GM12878 (cell line): ENCODE data around the gene CYREN. TPM values are rescaled to one million over a fixed set of nuclear protein-coding genes. Genes with fewer than 3 reads are reported as not detected.

ENCODE experiments used
- ATAC-seq: fragments of 200-7000 bp; cut with Tn5 transposase; 3 replicates; pipeline ENCODE4 v1.9.1; 2020; ENCODE audit warnings: mild to moderate bottlenecking, moderate library complexity
- BruUV-seq: library from RNA; stranded (reverse); fragments of 400-500 nt; replicated peaks from 2 replicates; lab custom pipeline; 2021; lab: Mats Ljungman, UMichigan
- CTCF ChIA-PET: fragments of 300-600 bp; sonication (Branson Sonifier 250); formaldehyde crosslinking; extraction: SDS; loops from one replicate; lab custom pipeline; 2021; ENCODE audit warnings: inconsistent platforms; lab: Yijun Ruan, JAX
- POLR2A ChIA-PET: fragments of 350-600 bp; formaldehyde crosslinking; extraction: SDS; loops from one replicate; lab custom pipeline; 2021; ENCODE audit warnings: inconsistent platforms; lab: Charles Lee
- RAD21 ChIA-PET: fragments of 300-600 bp; sonication (Branson Sonifier 250); formaldehyde crosslinking; loops from one replicate; lab custom pipeline; 2023; ENCODE audit warnings: antibody characterized with exemption; ENCODE audit not compliant: unreplicated experiment; lab: Charles Lee
- SMC1A ChIA-PET: fragments of 300-600 bp; sonication (Branson Sonifier 250); formaldehyde crosslinking; loops from one replicate; lab custom pipeline; 2023; ENCODE audit not compliant: unreplicated experiment, uncharacterized antibody; lab: Charles Lee
- DNase-seq: peaks from one replicate; pipeline ENCODE4 v3.0.0-alpha.2; 2011; ENCODE audit warnings: low read depth, low spot score
- FAIRE-seq: peaks from 3 replicates; lab custom pipeline; 2011; peaks lifted over from hg19 to GRCh38; lab: Jason Lieb, UNC
- H2AFZ ChIP-seq: 2 replicates; pipeline ENCODE4 v1.6.0; 2011; ENCODE audit warnings: low read depth, low read length, control low read depth; ENCODE audit not compliant: control insufficient read depth
- H3K27ac ChIP-seq: 2 replicates; pipeline ENCODE4 v1.5.1; 2011; ENCODE audit warnings: control low read depth; ENCODE audit not compliant: control insufficient read depth, insufficient read depth
- H3K27me3 ChIP-seq, 2 experiments: replicated peaks in 1 of 2; 2 replicates each; pipeline versions ENCODE4 v1.6.0 to v1.6.1; 2011; ENCODE audit warnings: low read length in 1 of 2; ENCODE audit not compliant: control insufficient read depth in 2 of 2, insufficient read depth in 2 of 2
- H3K36me3 ChIP-seq, 2 experiments: 2 replicates each; pipeline ENCODE4 v1.5.1; 2011; ENCODE audit warnings: low read length in 1 of 2; ENCODE audit not compliant: control insufficient read depth in 2 of 2, insufficient read depth in 2 of 2
- H3K4me1 ChIP-seq: 2 replicates; pipeline ENCODE4 v1.6.1; 2011; ENCODE audit warnings: mild to moderate bottlenecking, low read length, moderate library complexity, mixed read lengths; ENCODE audit not compliant: control insufficient read depth, insufficient read depth
- H3K4me2 ChIP-seq: 2 replicates; pipeline ENCODE4 v1.6.0; 2011; ENCODE audit warnings: control low read depth; ENCODE audit not compliant: control insufficient read depth, insufficient read depth
- H3K4me3 ChIP-seq: fragments of 200-600 bp; sonication (generic); 2 replicates; pipeline ENCODE4 v1.5.1; 2016
- H3K79me2 ChIP-seq: 2 replicates; pipeline ENCODE4 v1.6.0; 2011; ENCODE audit warnings: low read length; ENCODE audit not compliant: control insufficient read depth, insufficient read depth
- H3K9ac ChIP-seq: 2 replicates; pipeline ENCODE4 v1.8.0; 2011; ENCODE audit warnings: low read length, control low read depth, mixed read lengths; ENCODE audit not compliant: control insufficient read depth, insufficient read depth
- H3K9me3 ChIP-seq: replicated peaks from 3 replicates; pipeline ENCODE4 v1.5.1; 2011; ENCODE audit warnings: mild to moderate bottlenecking, low read length; ENCODE audit not compliant: control insufficient read depth, insufficient read depth
- H4K20me1 ChIP-seq: 2 replicates; pipeline ENCODE4 v1.6.0; 2011; ENCODE audit not compliant: control insufficient read depth, insufficient read depth
- BACH1 ChIP-seq: fragments of 450-650 bp; IDR thresholded peaks from 2 replicates; pipeline ENCODE4 v1.6.1; 2017; ENCODE audit warnings: mild to moderate bottlenecking, borderline replicate concordance
- CHD1 ChIP-seq: IDR thresholded peaks from 2 replicates; pipeline ENCODE4 v1.6.1; 2012; ENCODE audit warnings: low read depth, low read length, improper control_type of control experiment
- EZH2 ChIP-seq: IDR thresholded peaks from 2 replicates; pipeline ENCODE4 v1.6.1; 2012; ENCODE audit warnings: low read depth, mild to moderate bottlenecking, control low read depth, inconsistent platforms, low read length, borderline replicate concordance; ENCODE audit not compliant: control insufficient read depth
- FOS ChIP-seq: IDR thresholded peaks from 3 replicates; pipeline ENCODE4 v1.6.1; 2011; ENCODE audit warnings: borderline replicate concordance; ENCODE audit not compliant: insufficient read length; ENCODE audit errors: extremely low read depth
- HDAC2 ChIP-seq: fragments of 200-600 bp; sonication (generic); IDR thresholded peaks from 2 replicates; pipeline ENCODE4 v1.6.1; 2017
- IKZF1 ChIP-seq: fragments of 450-650 bp; conservative IDR thresholded peaks from 2 replicates; pipeline ENCODE4 v1.6.1; 2017; ENCODE audit warnings: antibody characterized with exemption, mild to moderate bottlenecking
- MLLT1 ChIP-seq: fragments of 450-650 bp; IDR thresholded peaks from 2 replicates; pipeline ENCODE4 v1.6.1; 2016; ENCODE audit warnings: mild to moderate bottlenecking
- MTA2 ChIP-seq: fragments of 450-650 bp; IDR thresholded peaks from 2 replicates; pipeline ENCODE4 v1.6.1; 2016; ENCODE audit warnings: low read depth, mild to moderate bottlenecking, moderate library complexity
- MXI1 ChIP-seq: fragments of 150-350 bp; IDR thresholded peaks from 2 replicates; pipeline ENCODE4 v1.6.1; 2011; ENCODE audit warnings: low read depth, mild to moderate bottlenecking, inconsistent platforms, low read length, improper control_type of control experiment
- MYC ChIP-seq: IDR thresholded peaks from 2 replicates; pipeline ENCODE4 v1.6.1; 2011; ENCODE audit warnings: mild to moderate bottlenecking, low read length, moderate library complexity, inconsistent platforms; ENCODE audit not compliant: insufficient read depth, insufficient replicate concordance, insufficient read length, severe bottlenecking
- NKRF ChIP-seq: fragments of 450-650 bp; conservative IDR thresholded peaks from 2 replicates; pipeline ENCODE4 v1.6.1; 2017; ENCODE audit warnings: mild to moderate bottlenecking, moderate library complexity
- NR2F1 ChIP-seq: fragments of 450-650 bp; conservative IDR thresholded peaks from 2 replicates; pipeline ENCODE4 v1.6.1; 2017; ENCODE audit warnings: mild to moderate bottlenecking
- POU2F2 ChIP-seq: IDR thresholded peaks from 3 replicates; pipeline ENCODE4 v1.6.1; 2011; ENCODE audit warnings: low read depth, mild to moderate bottlenecking, low read length, borderline replicate concordance
- RBBP5 ChIP-seq: fragments of 200-600 bp; sonication (generic); conservative IDR thresholded peaks from 2 replicates; pipeline ENCODE4 v1.6.1; 2016
- RCOR1 ChIP-seq: conservative IDR thresholded peaks from 2 replicates; pipeline ENCODE4 v1.6.1; 2012; ENCODE audit warnings: low read depth, low read length, improper control_type of control experiment
- SMARCA5 ChIP-seq: fragments of 450-650 bp; IDR thresholded peaks from 2 replicates; pipeline ENCODE4 v1.6.1; 2017; ENCODE audit warnings: mild to moderate bottlenecking
- STAT1 ChIP-seq: fragments of 450-650 bp; conservative IDR thresholded peaks from 2 replicates; pipeline ENCODE4 v1.6.1; 2014; ENCODE audit warnings: antibody characterized with exemption, mild to moderate bottlenecking
- SUPT20H ChIP-seq: IDR thresholded peaks from 2 replicates; pipeline ENCODE4 v1.6.1; 2011; ENCODE audit warnings: low read depth, mild to moderate bottlenecking, low read length, moderate library complexity, borderline replicate concordance; ENCODE audit not compliant: control insufficient read depth
- TAF1 ChIP-seq: IDR thresholded peaks from 2 replicates; pipeline ENCODE4 v1.6.1; 2011; ENCODE audit warnings: mild to moderate bottlenecking, low read depth, low read length, borderline replicate concordance
- ZNF217 ChIP-seq: fragments of 450-650 bp; IDR thresholded peaks from 2 replicates; pipeline ENCODE4 v1.6.1; 2017; ENCODE audit warnings: antibody characterized with exemption, mild to moderate bottlenecking
- ZNF274 ChIP-seq: IDR thresholded peaks from one replicate; pipeline ENCODE4 v1.8.0; 2011; ENCODE audit not compliant: insufficient read length, insufficient read depth
- WGBS: methylation state at CpG from one replicate; pipeline ENCODE4 v1.1.6; 2016; ENCODE audit warnings: low lambda C conversion rate; ENCODE audit not compliant: insufficient replicate concordance, insufficient coverage; ENCODE audit errors: missing lambda C conversion rate; 5-methylcytosine and 5-hydroxymethylcytosine counted together
- in situ Hi-C: fragments of 300-500 bp; cut with MboI; formaldehyde crosslinking; loops from 9 replicates; pipeline ENCODE4 v1.14.3; 2018; ENCODE audit warnings: mixed read lengths
- intact Hi-C: fragments of 100-400 bp; cut with micrococcal nuclease; formaldehyde crosslinking; loops from one replicate; pipeline ENCODE4 v1.14.2; 2022; ENCODE audit not compliant: unreplicated experiment
- polyA plus RNA-seq, 11 experiments: library from polyadenylated mRNA; depleted of rRNA in 4 of 11; unstranded in 6 of 11; stranded (reverse) in 5 of 11; fragments of >200 nt; fragmentation: Nextera tagmentation in 4 of 11; fragmentation: Illumina TruSeq in 1 of 11; extraction: Ambion mirVana in 4 of 11; extraction: Trizol in 1 of 11; gene quantifications; 1 replicate in 1 of 11; 2 replicates in 10 of 11; pipeline versions ENCODE4 v1.2.1 to v1.2.3, GENCODE V29; 2011 to 2016; ENCODE audit warnings: inconsistent platforms in 2 of 11, missing spikeins in 2 of 11, low read depth in 1 of 11
- total RNA-seq, 4 experiments: library from RNA; depleted of rRNA in 3 of 4; stranded (reverse); fragments of >200 nt in 3 of 4; fragmentation: Illumina TruSeq in 1 of 4; extraction: Trizol in 1 of 4; gene quantifications; 2 replicates each; pipeline versions ENCODE4 v1.2.1 to v1.2.3, GENCODE V29; 2013 to 2021

Gene CYREN
- total and polyA plus RNA-seq, 10 of the 15 experiments (the other 5 are each of a cell fraction or from before 2014, with no cell fraction given) = 8.7 to 64.3 (median 55.7) TPM

- peak overlapping the region; percentile 84 for H3K27ac ChIP-seq
- peaks cover 32% of the 10 kb centered on the region for H3K9me3 ChIP-seq
- ChIA-PET CTCF (interaction anchor here (0.5 to 4.4 kb wide), 16 partner anchors 9 to 702 kb away, joined by 3 to 28 read pairs (median 4); partner anchors contain the start of genes AGBL3 and TMEM140), POLR2A (interaction anchor here (0.7 to 15.9 kb wide), 8 partner anchors 10 to 173 kb away, joined by 3 to 169 read pairs (median 6); partner anchors contain the start of genes AGBL3, CYREN and TMEM140), RAD21 (interaction anchor here (0.7 to 9.0 kb wide), 16 partner anchors 9 to 524 kb away, joined by 3 to 84 read pairs (median 4); partner anchors contain the start of genes AGBL3, CYREN and TMEM140), SMC1A (interaction anchor here (0.6 to 7.0 kb wide), 16 partner anchors 10 to 513 kb away, joined by 3 to 108 read pairs (median 4); partner anchors contain the start of genes AGBL3, CYREN and TMEM140)
- H3K36me3 ChIP-seq = peaks cover 18 to 24% of the 10 kb centered on the region in 2 experiments; a peak in 3 of 4 replicates
- peaks cover 37% of the 10 kb centered on the region for H3K79me2 ChIP-seq
- no TSS peak for BruUV-seq
- H2AFZ ChIP-seq = peak overlapping the region; percentile 32; the same call in 1 of the 2 replicates
- in situ Hi-C loops = loop anchor here (10.0 kb wide), 1 partner anchor 515 kb away; the partner anchor contains the start of gene BPGM
- peak overlapping the region; percentile 64 for H3K9ac ChIP-seq
- peak; percentile 54 for FAIRE-seq
- peak; percentile 59 for ATAC-seq
- WGBS = 21% methylated on average over 5 of the region's 5 CpGs
- peaks cover 32% of the 10 kb centered on the region for H3K4me1 ChIP-seq
- no peaks in the 10 kb centered on the region for H4K20me1 ChIP-seq
- intact Hi-C loops = no loop called here
- no peak overlapping the region; the same call in 1 of the 2 replicates for H3K4me3 ChIP-seq
- peak overlapping the region; percentile 64 for H3K4me2 ChIP-seq
- H3K27me3 ChIP-seq = no peaks in the 10 kb centered on the region
- no peak for DNase-seq
- no peak for TF ChIP-seq POU2F2
- TF ChIP-seq MLLT1 = peak; percentile 20; the same call in 1 of the 2 replicates
- TF ChIP-seq IKZF1 = peak; percentile 53
- TF ChIP-seq RCOR1 = no peak
- TF ChIP-seq HDAC2 = no peak
- TF ChIP-seq SUPT20H = no peak
- no peak for TF ChIP-seq FOS
- peak; percentile 53; the same call in 1 of the 2 replicates for TF ChIP-seq MXI1
- 0 out of 2 replicates have a peak, but pooled peaks have one; percentile 40 for TF ChIP-seq ZNF217
- TF ChIP-seq EZH2 = no peak
- TF ChIP-seq TAF1 = no peak
- 0 out of 2 replicates have a peak, but pooled peaks have one; percentile 51 for TF ChIP-seq NKRF
- peak; percentile 93; the same call in 1 of the 2 replicates for TF ChIP-seq BACH1
- peak; percentile 38; the same call in 1 of the 2 replicates for TF ChIP-seq MTA2
- TF ChIP-seq NR2F1 = peak; percentile 85
- TF ChIP-seq MYC = no peak
- no peak for TF ChIP-seq ZNF274
- TF ChIP-seq STAT1 = no peak
- no peak for TF ChIP-seq RBBP5
- no peak for TF ChIP-seq SMARCA5
- TF ChIP-seq CHD1 = no peak
These were observed 10.2 kb downstream of the CYREN start for GRCh38 chr7:135160098-135160857.
